ENCODE data around the gene PDK2. TPM values are rescaled to one million over a fixed set of nuclear protein-coding genes. Genes with fewer than 3 reads are reported as not detected.

The PDK2 gene
- total RNA-seq, 4 donors from 2014 or later: 33.2 to 114 (median 69.6) TPM

DNA sequence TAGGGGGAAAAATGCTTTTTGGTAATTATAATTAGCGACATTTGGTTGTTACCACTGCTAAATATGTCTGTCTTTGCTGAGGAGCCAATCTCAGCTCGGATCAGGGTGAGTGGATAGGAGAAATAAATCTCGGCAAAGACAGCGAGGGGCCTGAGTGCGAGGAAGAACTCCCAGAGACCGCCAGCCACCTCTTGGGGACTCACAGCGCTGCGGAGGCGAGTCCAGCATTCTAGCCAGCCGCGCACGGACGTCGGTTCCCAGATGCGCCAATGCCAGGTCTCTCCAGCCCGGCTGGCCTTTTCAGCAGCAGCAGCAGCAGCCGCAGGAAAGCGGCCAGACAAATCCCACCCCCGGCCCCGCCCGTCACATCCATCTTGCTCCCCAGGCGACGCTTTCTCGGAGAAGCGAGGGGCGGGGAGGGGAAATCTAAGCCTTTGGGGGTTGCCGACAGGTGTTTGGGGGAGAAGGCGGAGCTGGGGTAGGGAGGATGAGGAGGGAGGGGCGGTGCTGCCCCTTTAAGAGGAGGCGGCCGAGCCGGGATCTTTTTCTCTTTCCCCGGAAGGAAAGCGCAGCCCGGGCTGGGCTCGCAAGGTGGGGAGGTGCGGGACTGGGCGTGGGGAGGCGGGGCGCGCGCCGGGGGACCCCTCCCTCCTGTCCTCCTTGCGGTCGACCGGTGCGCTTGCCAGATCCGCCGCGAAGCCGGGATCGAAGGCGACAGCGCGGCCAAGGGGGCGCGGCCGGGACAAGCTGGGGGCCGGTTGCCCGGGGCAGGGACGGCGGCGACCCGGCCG is 39.5 kb upstream of the PDK2 start, which contains the start of gene ITGA3:
Gene ITGA3, plus strand, starts transcription at position 685 of the 791 bp plus-strand sequence. CDS start 330 bp downstream, outside the sequence.
- peak within 1 kb of the TSS; percentile 86 for H3K27ac ChIP-seq
- no peaks in the 10 kb centered on the region for H3K9me3 ChIP-seq
- H3K27me3 ChIP-seq: no peaks in the 10 kb centered on the region
- no peaks in the 10 kb centered on the region for H3K36me3 ChIP-seq
- no peak for TF ChIP-seq POLR2A (IDR thresholded peaks at IDR 0.05)
- no peak for TF ChIP-seq POLR2AphosphoS5 (IDR thresholded peaks at IDR 0.05)
- TF ChIP-seq, protein P1, sequence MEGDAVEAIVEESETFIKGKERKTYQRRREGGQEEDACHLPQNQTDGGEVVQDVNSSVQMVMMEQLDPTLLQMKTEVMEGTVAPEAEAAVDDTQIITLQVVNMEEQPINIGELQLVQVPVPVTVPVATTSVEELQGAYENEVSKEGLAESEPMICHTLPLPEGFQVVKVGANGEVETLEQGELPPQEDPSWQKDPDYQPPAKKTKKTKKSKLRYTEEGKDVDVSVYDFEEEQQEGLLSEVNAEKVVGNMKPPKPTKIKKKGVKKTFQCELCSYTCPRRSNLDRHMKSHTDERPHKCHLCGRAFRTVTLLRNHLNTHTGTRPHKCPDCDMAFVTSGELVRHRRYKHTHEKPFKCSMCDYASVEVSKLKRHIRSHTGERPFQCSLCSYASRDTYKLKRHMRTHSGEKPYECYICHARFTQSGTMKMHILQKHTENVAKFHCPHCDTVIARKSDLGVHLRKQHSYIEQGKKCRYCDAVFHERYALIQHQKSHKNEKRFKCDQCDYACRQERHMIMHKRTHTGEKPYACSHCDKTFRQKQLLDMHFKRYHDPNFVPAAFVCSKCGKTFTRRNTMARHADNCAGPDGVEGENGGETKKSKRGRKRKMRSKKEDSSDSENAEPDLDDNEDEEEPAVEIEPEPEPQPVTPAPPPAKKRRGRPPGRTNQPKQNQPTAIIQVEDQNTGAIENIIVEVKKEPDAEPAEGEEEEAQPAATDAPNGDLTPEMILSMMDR (IDR thresholded peaks at IDR 0.05): no peak
- no peak for TF ChIP-seq EP300 (IDR thresholded peaks at IDR 0.05)
- peak within 1 kb of the TSS; percentile 76 for H3K4me3 ChIP-seq
- H3K4me1 ChIP-seq: peaks cover 74% of the 10 kb centered on the region
- WGBS: 1% methylated on average over 21 of the region's 65 CpGs
- DNase-seq (ENCODE audit: low spot score in 2 of 2): peak in 1 of 2 donors; percentile 88

DNA sequence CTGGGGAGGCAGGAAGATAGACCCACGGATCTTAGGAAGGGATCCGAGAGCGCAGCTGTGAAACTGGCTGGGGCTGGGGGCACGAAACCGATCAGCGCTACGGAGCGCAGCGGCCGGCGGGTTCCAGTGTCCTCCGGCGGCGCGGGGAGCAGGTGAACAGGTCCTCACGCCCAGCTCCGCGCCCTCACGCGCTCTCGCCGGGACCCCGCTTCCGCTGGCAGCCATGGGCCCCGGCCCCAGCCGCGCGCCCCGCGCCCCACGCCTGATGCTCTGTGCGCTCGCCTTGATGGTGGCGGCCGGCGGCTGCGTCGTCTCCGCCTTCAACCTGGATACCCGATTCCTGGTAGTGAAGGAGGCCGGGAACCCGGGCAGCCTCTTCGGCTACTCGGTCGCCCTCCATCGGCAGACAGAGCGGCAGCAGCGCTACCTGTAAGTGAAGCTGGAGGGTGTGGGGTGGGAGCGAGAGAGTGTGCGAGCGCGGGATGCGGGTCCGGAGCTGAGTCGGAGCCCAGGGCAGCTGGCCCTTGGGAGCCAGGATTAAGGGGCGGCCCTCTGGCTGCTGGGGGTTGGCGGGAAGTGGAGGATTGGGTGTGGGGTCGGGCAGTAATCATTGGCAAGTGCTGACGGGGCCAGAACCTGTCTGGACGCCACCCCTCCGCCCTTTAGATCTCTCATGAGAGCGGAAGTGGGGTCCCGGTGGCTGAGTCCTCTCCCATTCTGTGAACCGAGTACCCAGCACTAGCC is 38.8 kb upstream of the PDK2 start:
- no peaks in the 10 kb centered on the region for H3K9me3 ChIP-seq
- TF ChIP-seq POLR2A (IDR thresholded peaks at IDR 0.05): no peak
- TF ChIP-seq, protein P1 (IDR thresholded peaks at IDR 0.05): peak in 1 of 2 donors; percentile 33
- H3K27me3 ChIP-seq: no peaks in the 10 kb centered on the region
- WGBS: 0% methylated on average over 1 of the region's 64 CpGs
- peaks cover 77% of the 10 kb centered on the region for H3K4me1 ChIP-seq
- no peaks in the 10 kb centered on the region for H3K36me3 ChIP-seq
- peak overlapping the region; percentile 76 for H3K4me3 ChIP-seq
- DNase-seq (ENCODE audit: low spot score in 2 of 2): no peak
- H3K27ac ChIP-seq: peak overlapping the region; percentile 86

DNA sequence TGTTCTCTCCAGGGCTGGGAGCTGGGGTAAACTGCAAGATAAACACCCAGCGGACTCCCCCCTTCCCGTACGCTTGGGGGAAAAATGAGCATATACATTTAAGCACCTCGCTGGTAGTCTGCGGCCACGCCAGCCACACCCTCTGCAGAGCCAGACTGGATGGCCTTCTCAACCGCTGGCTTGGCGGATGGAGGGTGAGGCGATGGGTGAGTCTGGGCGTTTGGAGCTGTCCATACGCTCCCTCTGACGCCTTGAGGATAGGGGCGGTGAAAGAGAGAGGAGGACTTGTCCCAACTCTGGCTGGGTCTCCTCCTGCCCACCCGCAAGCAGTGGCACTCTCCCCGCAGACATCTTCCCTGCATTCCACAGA is 38.2 kb upstream of the PDK2 start:
- TF ChIP-seq POLR2A (IDR thresholded peaks at IDR 0.05): no peak
- peak overlapping the region; percentile 86 for H3K27ac ChIP-seq
- H3K4me1 ChIP-seq: peaks cover 77% of the 10 kb centered on the region
- H3K4me3 ChIP-seq: peak overlapping the region; percentile 76
- no peaks in the 10 kb centered on the region for H3K9me3 ChIP-seq
- no peaks in the 10 kb centered on the region for H3K36me3 ChIP-seq
- no peaks in the 10 kb centered on the region for H3K27me3 ChIP-seq
- DNase-seq (ENCODE audit: low spot score in 2 of 2): no peak
- 18% methylated on average over 6 of the region's 15 CpGs for WGBS

DNA sequence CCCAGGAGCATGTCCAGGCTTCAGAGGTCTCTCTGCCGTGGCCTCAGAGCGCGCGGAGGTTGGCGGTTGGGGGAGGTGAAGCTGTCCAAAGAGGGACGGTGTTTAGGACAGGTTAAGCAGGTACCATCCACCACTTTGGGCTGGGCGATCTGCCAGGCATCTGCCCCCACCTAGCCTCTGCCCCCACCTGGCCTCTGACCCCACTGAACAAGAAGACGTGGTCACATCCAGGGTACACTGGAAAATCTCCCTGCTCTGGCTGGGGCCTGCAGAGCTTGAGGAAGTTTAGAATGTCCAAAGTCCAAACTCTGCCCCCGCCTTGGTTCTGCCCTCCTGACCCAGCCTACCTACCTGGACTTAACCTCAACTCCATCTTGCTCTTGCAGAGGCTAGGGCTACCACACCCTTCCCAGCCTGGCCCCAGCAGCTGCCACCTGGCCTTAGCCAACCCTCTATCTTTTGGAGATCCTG is 37.6 kb upstream of the PDK2 start:
- TF ChIP-seq EP300 (IDR thresholded peaks at IDR 0.05) (no peak), POLR2AphosphoS5 (IDR thresholded peaks at IDR 0.05) (no peak), POLR2A (IDR thresholded peaks at IDR 0.05) (no peak)
- TF ChIP-seq, protein P1 (IDR thresholded peaks at IDR 0.05): no peak
- H3K27me3 ChIP-seq: no peaks in the 10 kb centered on the region
- H3K27ac ChIP-seq: no peak overlapping the region
- 63% methylated on average over 7 of the region's 9 CpGs for WGBS
- no peak for DNase-seq (ENCODE audit: low spot score in 2 of 2)
- peak overlapping the region; percentile 76 for H3K4me3 ChIP-seq
- H3K4me1 ChIP-seq: peaks cover 82% of the 10 kb centered on the region
- no peaks in the 10 kb centered on the region for H3K9me3 ChIP-seq
- no peaks in the 10 kb centered on the region for H3K36me3 ChIP-seq

DNA sequence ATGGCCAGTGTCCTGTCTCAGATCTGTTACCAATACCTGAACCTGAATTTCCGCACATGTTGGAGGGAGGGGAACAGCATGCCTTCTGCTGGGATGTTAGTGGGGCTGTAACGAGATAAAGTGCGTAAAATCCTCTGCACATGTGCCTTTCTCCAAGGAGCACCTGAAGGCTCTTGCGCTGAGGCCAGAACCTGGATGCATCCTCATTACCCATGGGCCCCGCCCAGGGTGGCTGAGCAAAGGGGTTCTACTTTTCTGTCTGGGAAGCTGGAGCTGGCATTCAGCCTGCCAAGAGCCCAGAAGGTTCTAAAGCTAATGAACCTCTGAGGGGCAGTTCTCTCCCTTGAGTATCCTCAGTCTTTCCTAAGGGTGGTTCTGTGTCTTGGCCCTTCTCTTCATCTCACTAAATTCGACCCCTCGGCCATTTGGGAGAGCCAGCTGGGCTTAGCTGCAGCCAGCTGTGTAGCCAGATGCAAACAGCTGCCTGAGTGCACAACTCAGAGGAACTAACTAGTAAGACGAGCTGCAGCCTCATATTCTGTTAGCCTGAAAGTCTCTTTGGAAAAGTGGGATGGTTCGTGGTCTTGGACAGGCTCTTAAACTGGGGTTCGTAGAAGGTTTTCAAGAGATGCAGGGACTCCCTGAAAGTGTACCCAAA is 36.7 kb upstream of the PDK2 start:
- no peaks in the 10 kb centered on the region for H3K9me3 ChIP-seq
- peaks cover 82% of the 10 kb centered on the region for H3K4me1 ChIP-seq
- H3K27ac ChIP-seq: peak overlapping the region; percentile 42
- no peak for DNase-seq (ENCODE audit: low spot score in 2 of 2)
- H3K4me3 ChIP-seq: no peak overlapping the region
- H3K36me3 ChIP-seq: no peaks in the 10 kb centered on the region
- TF ChIP-seq POLR2A (IDR thresholded peaks at IDR 0.05) (no peak), POLR2AphosphoS5 (IDR thresholded peaks at IDR 0.05) (no peak), EP300 (IDR thresholded peaks at IDR 0.05) (no peak)
- TF ChIP-seq, protein P1 (IDR thresholded peaks at IDR 0.05): no peak
- 66% methylated on average over 10 of the region's 10 CpGs for whole genome bisulfite sequencing
- H3K27me3 ChIP-seq: no peaks in the 10 kb centered on the region
